MM.1S (cell line): ENCODE data around the gene C4A.

ENCODE experiments used
- DNase-seq: peaks from one replicate; pipeline ENCODE4 v3.0.0-alpha.2; 2015
- H2AFZ ChIP-seq: fragments of 300-600 bp; sonication (generic); 2 replicates; pipeline ENCODE4 v1.6.0; 2016; ENCODE audit warnings: antibody characterized with exemption, low read length
- H3F3A ChIP-seq: fragments of 300-600 bp; sonication (generic); 2 replicates; pipeline ENCODE4 v1.6.1; 2016; ENCODE audit warnings: mild to moderate bottlenecking, antibody characterized with exemption, low read length, moderate library complexity, mixed read lengths; ENCODE audit not compliant: insufficient read depth
- H3K27ac ChIP-seq: fragments of 300-600 bp; sonication (generic); 2 replicates; pipeline ENCODE4 v1.5.1; 2016; ENCODE audit warnings: mild to moderate bottlenecking, low read length
- H3K27me3 ChIP-seq: fragments of 300-600 bp; sonication (generic); replicated peaks from 2 replicates; pipeline ENCODE4 v1.6.0; 2016; ENCODE audit warnings: low read length; ENCODE audit not compliant: insufficient read depth
- H3K36me3 ChIP-seq: fragments of 300-600 bp; sonication (generic); replicated peaks from 2 replicates; pipeline ENCODE4 v1.6.1; 2016; ENCODE audit warnings: mild to moderate bottlenecking, low read length, mixed read lengths; ENCODE audit not compliant: insufficient read depth
- H3K4me1 ChIP-seq: fragments of 300-600 bp; sonication (generic); 2 replicates; pipeline ENCODE4 v1.6.1; 2016; ENCODE audit warnings: low read length, mixed read lengths
- H3K4me2 ChIP-seq: fragments of 300-600 bp; sonication (generic); 2 replicates; pipeline ENCODE4 v1.6.0; 2016; ENCODE audit warnings: low read depth, low read length
- H3K4me3 ChIP-seq: fragments of 300-600 bp; sonication (generic); 2 replicates; pipeline ENCODE4 v1.5.1; 2016; ENCODE audit warnings: low read length, mixed read lengths
- H3K79me2 ChIP-seq: fragments of 300-600 bp; sonication (generic); 2 replicates; pipeline ENCODE4 v1.6.1; 2016; ENCODE audit warnings: mixed run types, low read length, mixed read lengths
- H3K9ac ChIP-seq: fragments of 300-600 bp; sonication (generic); 2 replicates; pipeline ENCODE4 v1.6.1; 2016; ENCODE audit warnings: low read length, mixed read lengths
- H3K9me2 ChIP-seq: fragments of 300-600 bp; sonication (generic); replicated peaks from 2 replicates; pipeline ENCODE4 v1.6.1; 2016; ENCODE audit warnings: mild to moderate bottlenecking, low read length, mixed read lengths; ENCODE audit not compliant: insufficient read depth
- H3K9me3 ChIP-seq: fragments of 300-600 bp; sonication (generic); replicated peaks from 2 replicates; pipeline ENCODE4 v1.6.1; 2016; ENCODE audit warnings: mild to moderate bottlenecking, low read length, mixed read lengths; ENCODE audit not compliant: insufficient read depth
- H4K20me1 ChIP-seq: fragments of 300-600 bp; sonication (generic); 2 replicates; pipeline ENCODE4 v1.6.1; 2016; ENCODE audit warnings: mild to moderate bottlenecking, low read length, moderate library complexity, mixed read lengths; ENCODE audit not compliant: insufficient read depth
- EZH2 ChIP-seq: fragments of 300-600 bp; sonication (generic); optimal IDR thresholded peaks from 2 replicates; pipeline ENCODE3; 2017; ENCODE audit warnings: low read depth, mild to moderate bottlenecking, antibody characterized with exemption, low read length, mixed read lengths
- EZH2phosphoT487 ChIP-seq: fragments of 300-600 bp; sonication (generic); IDR thresholded peaks from 2 replicates; pipeline ENCODE4 v1.6.1; 2018; ENCODE audit warnings: antibody characterized with exemption, low read length
- TF ChIP-seq, protein P1 (sequence below): fragments of 300-600 bp; sonication (generic); IDR thresholded peaks from 2 replicates; pipeline ENCODE4 v1.5.1; 2016; ENCODE audit warnings: antibody characterized with exemption, low read length, mixed read lengths

Gene C4A

DNA sequence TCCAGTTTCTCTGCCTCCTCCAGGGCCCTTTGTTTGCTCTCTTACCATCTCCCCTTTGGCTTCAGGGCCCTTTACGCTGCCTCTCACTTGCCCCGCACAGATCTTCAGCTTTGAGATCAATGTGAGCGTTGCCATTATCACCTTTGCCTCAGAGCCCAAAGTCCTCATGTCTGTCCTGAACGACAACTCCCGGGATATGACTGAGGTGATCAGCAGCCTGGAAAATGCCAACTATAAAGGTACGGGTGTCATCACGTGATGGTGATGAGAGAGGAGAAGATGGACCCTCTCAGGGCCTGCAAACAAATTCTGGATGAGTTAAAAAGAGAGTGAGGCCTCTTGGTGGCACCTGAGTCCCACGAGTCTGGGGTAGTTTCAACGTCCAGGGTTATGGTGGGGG lies 46.0 kb upstream of the C4A start:
- H3K36me3 ChIP-seq = no peaks in the 10 kb centered on the region
- H3K4me2 ChIP-seq = no peak overlapping the region
- TF ChIP-seq EZH2phosphoT487 (no peak), EZH2 (no peak)
- TF ChIP-seq, protein P1, sequence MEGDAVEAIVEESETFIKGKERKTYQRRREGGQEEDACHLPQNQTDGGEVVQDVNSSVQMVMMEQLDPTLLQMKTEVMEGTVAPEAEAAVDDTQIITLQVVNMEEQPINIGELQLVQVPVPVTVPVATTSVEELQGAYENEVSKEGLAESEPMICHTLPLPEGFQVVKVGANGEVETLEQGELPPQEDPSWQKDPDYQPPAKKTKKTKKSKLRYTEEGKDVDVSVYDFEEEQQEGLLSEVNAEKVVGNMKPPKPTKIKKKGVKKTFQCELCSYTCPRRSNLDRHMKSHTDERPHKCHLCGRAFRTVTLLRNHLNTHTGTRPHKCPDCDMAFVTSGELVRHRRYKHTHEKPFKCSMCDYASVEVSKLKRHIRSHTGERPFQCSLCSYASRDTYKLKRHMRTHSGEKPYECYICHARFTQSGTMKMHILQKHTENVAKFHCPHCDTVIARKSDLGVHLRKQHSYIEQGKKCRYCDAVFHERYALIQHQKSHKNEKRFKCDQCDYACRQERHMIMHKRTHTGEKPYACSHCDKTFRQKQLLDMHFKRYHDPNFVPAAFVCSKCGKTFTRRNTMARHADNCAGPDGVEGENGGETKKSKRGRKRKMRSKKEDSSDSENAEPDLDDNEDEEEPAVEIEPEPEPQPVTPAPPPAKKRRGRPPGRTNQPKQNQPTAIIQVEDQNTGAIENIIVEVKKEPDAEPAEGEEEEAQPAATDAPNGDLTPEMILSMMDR = no peak
- no peaks in the 10 kb centered on the region for H3K9me2 ChIP-seq
- no peak overlapping the region for H3K4me3 ChIP-seq
- no peak overlapping the region for H3K27ac ChIP-seq
- H2AFZ ChIP-seq = no peak overlapping the region
- no peak for DNase-seq
- H3K4me1 ChIP-seq = no peaks in the 10 kb centered on the region
- no peaks in the 10 kb centered on the region for H4K20me1 ChIP-seq
- H3K9ac ChIP-seq = no peak overlapping the region
- no peaks in the 10 kb centered on the region; the same call in 1 of the 2 replicates for H3K27me3 ChIP-seq
- no peaks in the 10 kb centered on the region for H3K79me2 ChIP-seq
- no peaks in the 10 kb centered on the region for H3F3A ChIP-seq
- H3K9me3 ChIP-seq = no peaks in the 10 kb centered on the region

DNA sequence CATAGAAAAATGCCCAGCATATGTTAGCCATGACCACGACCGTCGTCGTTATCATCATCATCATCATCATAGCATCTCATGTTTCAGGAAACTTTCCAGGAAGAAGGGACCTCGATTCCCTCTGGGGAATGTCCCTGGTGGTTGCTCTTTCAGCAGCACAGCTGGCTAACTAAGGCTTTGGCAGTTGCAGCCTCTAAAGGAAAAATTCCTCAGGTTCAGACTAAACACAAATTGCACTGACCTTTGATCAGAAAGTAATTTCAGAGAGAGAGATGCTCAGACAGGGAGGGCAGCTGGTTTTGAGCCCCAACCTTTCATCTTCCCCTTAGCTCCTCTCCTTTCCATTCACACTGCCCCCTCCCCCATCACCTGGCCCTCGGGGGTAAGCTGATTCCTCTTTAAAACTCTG lies 41.6 kb upstream of the C4A start:
- Histone ChIP-seq H3K4me1 (peaks cover 4% of the 10 kb centered on the region; the same call in 1 of the 2 replicates), H3K27ac (no peak overlapping the region), H3K4me3 (no peak overlapping the region), H3K79me2 (no peaks in the 10 kb centered on the region), H3K9me3 (no peaks in the 10 kb centered on the region), H3K9me2 (no peaks in the 10 kb centered on the region), H4K20me1 (no peaks in the 10 kb centered on the region), H3K36me3 (no peaks in the 10 kb centered on the region), H3K27me3 (peaks cover 14% of the 10 kb centered on the region; the same call in 1 of the 2 replicates), H3F3A (no peaks in the 10 kb centered on the region), H3K4me2 (no peak overlapping the region), H3K9ac (no peak overlapping the region), H2AFZ (no peak overlapping the region)
- no peak for TF ChIP-seq EZH2
- no peak for DNase-seq

DNA sequence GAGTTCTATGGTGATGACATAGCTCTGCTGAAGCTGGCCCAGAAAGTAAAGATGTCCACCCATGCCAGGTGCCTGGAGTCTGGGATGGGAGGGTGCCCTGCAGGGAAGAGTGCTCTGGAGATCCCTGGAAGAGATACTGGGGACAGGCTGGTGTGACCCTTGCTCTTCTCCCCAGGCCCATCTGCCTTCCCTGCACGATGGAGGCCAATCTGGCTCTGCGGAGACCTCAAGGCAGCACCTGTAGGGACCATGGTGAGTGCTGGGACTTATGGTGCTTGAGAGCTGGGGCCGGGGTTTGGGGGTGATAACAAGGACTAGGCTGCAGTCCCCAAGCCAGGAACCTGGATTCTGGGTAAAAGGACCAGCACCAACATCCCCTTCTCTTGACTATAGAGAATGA lies 38.1 kb upstream of the C4A start:
- TF ChIP-seq EZH2phosphoT487 (no peak), EZH2 (no peak)
- TF ChIP-seq, protein P1 = no peak
- Histone ChIP-seq H3K79me2 (no peaks in the 10 kb centered on the region), H3K9me3 (no peaks in the 10 kb centered on the region), H3K27me3 (peaks cover 35% of the 10 kb centered on the region), H4K20me1 (no peaks in the 10 kb centered on the region), H2AFZ (no peak overlapping the region), H3K27ac (no peak overlapping the region), H3K4me3 (no peak overlapping the region), H3F3A (no peaks in the 10 kb centered on the region), H3K4me2 (no peak overlapping the region), H3K9me2 (no peaks in the 10 kb centered on the region), H3K4me1 (peaks cover 4% of the 10 kb centered on the region; the same call in 1 of the 2 replicates), H3K36me3 (no peaks in the 10 kb centered on the region), H3K9ac (no peak overlapping the region)
- DNase-seq = no peak

DNA sequence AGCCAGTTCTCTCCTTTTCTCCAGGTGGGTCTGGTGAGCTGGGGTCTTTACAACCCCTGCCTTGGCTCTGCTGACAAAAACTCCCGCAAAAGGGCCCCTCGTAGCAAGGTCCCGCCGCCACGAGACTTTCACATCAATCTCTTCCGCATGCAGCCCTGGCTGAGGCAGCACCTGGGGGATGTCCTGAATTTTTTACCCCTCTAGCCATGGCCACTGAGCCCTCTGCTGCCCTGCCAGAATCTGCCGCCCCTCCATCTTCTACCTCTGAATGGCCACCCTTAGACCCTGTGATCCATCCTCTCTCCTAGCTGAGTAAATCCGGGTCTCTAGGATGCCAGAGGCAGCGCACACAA lies 36.7 kb upstream of the C4A start:
- Histone ChIP-seq H3K9ac (no peak overlapping the region), H3K4me1 (peaks cover 4% of the 10 kb centered on the region; the same call in 1 of the 2 replicates), H3K9me2 (no peaks in the 10 kb centered on the region), H3K4me3 (no peak overlapping the region), H3F3A (no peaks in the 10 kb centered on the region), H3K36me3 (no peaks in the 10 kb centered on the region), H3K4me2 (no peak overlapping the region), H2AFZ (no peak overlapping the region), H4K20me1 (no peaks in the 10 kb centered on the region), H3K9me3 (no peaks in the 10 kb centered on the region), H3K27ac (no peak overlapping the region), H3K79me2 (no peaks in the 10 kb centered on the region), H3K27me3 (peaks cover 35% of the 10 kb centered on the region)
- no peak for DNase-seq
- TF ChIP-seq EZH2 = no peak
- no peak for TF ChIP-seq EZH2phosphoT487
- TF ChIP-seq, protein P1 = no peak
